Epithelial cell of esophagus (primary cell): ENCODE measurements around the gene AAMDC.
"Not testable (repeated sequence)": the region's sequence is repeated elsewhere in the genome, so short reads cannot be mapped to it uniquely, and the experiment has no call there.

Experiments used
- DNase-seq: peaks from one replicate; pipeline ENCODE4 v3.0.0; 2010; ENCODE audit warnings: low read depth
- H3K4me3 ChIP-seq: 2 replicates; pipeline ENCODE4 v1.5.1; 2011; ENCODE audit warnings: mild to moderate bottlenecking, low read length, control low read depth
- TF ChIP-seq, protein P1 (sequence below): IDR thresholded peaks from 2 replicates; pipeline ENCODE4 v1.5.1; 2011; ENCODE audit warnings: low read depth, mild to moderate bottlenecking, low read length, control low read depth, inconsistent platforms; ENCODE audit not compliant: insufficient read depth; ENCODE audit errors: missing control alignments

AAMDC gene

DNA sequence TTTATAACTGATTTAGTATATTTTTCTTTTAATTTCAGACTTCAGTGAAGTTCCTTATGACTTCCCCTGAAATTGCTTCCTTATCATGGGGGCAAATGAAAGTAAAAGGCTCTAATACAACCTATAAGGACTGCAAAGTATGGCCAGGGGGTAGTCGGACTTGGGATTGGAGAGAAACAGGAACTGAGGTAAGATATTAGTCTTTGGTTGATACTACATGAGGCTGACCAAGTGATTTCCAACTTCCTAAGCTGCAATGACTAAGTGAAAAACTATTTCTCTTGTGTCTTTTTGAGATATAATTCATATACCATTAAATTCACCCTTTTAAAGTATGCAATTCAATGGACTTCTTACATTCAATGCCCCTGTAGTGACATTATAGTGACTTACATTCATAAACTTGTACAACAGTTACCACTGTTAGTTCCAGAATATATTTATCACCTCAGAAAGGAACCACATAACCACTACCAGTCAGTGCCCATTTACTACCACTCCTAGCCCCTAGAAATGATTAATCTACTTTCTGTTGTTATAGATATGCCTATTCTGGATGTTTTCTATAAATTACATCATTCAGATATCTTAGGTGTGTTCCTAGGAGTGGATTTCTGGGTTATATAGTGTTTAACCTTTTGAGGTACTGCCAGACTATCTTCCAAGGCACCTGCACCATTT lies 21.6 kb downstream of the AAMDC start:
- no peak for DNase-seq
- TF ChIP-seq, protein P1, sequence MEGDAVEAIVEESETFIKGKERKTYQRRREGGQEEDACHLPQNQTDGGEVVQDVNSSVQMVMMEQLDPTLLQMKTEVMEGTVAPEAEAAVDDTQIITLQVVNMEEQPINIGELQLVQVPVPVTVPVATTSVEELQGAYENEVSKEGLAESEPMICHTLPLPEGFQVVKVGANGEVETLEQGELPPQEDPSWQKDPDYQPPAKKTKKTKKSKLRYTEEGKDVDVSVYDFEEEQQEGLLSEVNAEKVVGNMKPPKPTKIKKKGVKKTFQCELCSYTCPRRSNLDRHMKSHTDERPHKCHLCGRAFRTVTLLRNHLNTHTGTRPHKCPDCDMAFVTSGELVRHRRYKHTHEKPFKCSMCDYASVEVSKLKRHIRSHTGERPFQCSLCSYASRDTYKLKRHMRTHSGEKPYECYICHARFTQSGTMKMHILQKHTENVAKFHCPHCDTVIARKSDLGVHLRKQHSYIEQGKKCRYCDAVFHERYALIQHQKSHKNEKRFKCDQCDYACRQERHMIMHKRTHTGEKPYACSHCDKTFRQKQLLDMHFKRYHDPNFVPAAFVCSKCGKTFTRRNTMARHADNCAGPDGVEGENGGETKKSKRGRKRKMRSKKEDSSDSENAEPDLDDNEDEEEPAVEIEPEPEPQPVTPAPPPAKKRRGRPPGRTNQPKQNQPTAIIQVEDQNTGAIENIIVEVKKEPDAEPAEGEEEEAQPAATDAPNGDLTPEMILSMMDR, result no peak
- no peak overlapping the region for H3K4me3 ChIP-seq

DNA sequence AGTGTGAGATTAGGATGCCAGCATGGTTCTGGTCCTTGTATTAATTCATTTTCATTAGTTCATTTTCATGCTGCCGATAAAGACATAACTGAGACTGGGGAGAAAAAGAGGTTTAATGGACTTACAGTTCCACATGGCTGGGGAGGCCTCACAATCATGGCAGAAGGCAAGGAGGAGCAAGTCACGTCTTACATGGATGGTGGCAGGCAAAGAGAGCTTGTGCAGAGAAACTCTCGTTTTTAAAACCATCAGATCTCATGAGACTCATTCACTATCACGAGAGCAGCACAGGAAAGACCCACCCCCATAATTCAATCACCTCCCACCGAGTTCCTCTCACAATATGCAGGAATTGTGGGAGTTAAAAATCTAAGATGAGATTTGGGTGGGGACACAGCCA lies 22.8 kb downstream of the AAMDC start:
- not testable (repeated sequence) for H3K4me3 ChIP-seq, DNase-seq

DNA sequence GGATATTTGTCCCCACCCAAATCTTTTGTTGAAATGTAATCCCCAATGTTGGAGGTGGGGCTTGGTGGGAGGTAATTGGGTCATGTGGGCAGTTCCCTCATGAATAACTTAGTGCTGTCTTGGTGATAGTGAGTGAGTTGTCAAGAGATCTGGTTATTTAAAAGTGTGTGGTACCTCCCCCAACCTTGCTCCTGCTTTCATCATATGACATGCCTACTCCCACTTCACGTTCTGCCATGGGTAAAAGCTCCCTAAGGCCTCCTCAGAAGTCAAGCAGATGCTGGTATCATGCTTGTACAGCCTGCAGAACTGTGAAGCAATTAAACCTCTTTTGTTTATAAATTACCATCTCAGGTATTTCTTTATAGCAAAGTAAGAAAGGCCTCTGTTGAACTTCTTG lies 30.6 kb downstream of the AAMDC start:
- TF ChIP-seq, protein P1, result no peak
- H3K4me3 ChIP-seq, result no peak overlapping the region
- DNase-seq, result no peak

DNA sequence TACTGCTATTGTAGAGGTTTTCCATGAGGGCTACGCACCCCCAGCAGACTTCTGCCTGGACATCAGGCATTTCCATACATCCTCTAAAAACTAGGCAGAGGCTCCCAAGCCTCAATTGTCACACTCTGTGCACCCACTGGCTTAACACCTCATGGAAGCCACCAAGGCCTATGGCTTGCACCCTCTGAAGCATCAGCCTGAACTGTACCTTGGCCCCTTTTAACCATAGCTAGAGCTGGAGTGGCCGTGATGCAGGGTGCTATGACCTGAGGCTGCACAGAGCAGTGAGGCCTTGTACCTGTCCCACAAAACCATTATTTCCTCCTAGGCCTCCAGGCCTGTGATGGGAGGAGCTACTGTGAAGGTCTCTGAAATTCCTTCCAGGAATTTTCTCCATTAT lies 33.9 kb downstream of the AAMDC start:
- no peak for DNase-seq
- TF ChIP-seq, protein P1, result no peak
- H3K4me3 ChIP-seq, result no peak overlapping the region

DNA sequence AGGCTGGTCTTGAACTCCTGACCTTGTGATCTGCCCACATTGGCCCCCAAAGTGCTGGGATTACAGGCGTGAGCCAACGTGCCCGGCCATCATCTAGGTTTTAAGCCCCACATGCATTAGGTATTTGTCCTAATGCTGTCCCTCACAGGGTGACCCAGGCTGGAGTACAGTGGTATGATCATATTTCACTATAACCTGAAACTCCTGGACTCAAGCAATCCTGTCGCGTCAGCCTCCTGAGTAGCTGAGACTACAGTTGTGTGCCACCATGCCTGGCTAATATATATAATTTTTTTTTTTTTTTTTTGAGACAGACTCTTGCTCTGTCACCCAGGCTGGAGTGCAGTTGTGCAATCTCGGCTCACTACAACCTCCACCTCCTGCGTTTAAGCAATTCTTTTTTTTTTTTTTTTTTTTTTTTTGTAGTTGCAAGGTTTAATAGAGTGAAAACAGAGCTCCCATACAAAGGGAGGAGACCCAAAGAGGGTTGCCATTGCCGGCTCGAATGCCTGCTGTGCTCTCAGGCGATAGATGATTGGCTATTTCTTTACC lies 37.0 kb downstream of the AAMDC start:
- not testable (repeated sequence) for DNase-seq, H3K4me3 ChIP-seq

DNA sequence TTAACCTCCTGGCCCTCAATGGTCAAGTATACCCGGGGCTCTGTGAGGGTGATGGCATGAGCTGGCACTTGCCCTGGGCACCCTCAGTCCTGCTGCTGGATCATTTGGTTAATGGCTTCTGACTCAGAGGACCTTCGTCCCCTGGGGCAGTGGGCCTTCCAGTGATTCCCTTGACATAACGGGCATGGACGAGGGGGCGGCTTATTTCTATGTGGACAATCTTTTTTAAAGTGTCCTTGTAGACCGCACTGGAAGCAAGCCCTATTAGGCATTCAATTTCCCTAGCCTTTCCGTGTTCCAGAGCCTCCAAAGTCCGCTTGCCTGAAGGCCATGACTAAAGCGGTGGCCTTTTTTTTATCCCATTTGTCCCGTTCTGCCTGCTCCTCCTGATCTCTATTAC lies 40.5 kb downstream of the AAMDC start:
- H3K4me3 ChIP-seq, DNase-seq: not testable (repeated sequence)

DNA sequence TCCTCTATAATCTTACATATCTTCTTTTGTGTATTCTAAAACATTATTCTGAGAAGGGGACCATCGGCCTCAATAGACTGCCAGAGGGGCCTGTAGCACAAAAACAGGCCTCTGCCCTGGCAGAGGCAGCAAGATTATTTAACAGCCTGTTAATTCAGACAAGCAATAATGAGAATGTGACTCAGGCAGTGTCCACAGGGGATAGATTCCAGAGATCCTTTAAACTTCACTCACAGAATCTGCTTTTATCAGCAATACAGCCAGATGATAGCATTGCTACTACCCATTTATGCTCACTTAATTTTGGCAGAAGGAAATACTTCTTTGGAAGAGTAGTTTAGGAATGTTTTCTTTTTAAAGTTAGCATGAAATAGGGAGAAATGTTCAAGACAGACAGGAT lies 44.9 kb downstream of the AAMDC start:
- H3K4me3 ChIP-seq, result no peak overlapping the region
- TF ChIP-seq, protein P1, result no peak
- no peak for DNase-seq

DNA sequence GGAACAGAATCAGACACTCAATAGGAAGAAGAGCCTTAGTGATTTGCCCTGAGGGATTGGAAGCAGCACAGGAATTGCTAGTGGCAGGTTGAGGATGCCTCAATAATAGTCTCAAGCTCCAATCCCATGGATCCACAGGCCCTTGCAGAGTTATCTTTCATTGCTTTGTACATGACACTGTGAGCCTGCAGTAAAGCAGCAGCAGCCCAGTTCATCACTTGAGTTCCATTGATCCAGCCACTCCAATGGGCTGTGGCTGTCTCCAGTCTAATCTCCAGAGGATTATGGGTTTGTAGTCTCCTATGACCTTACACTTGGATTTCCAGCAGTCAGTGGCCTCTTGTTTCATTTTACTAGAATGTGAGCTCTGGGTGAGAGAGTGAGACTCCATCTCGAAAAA lies 45.4 kb downstream of the AAMDC start:
- H3K4me3 ChIP-seq, result no peak overlapping the region
- TF ChIP-seq, protein P1, result no peak
- DNase-seq, result no peak
